Thyroid gland (tissue), 4 donors: Measurements from ENCODE around the gene FEM1C.

Source experiments
- POLR2A ChIP-seq, 2 donors: fragments of 450-650 bp; IDR thresholded peaks; one replicate each; pipeline ENCODE4 v1.6.1; 2017; ENCODE audit warnings: antibody characterized with exemption in 2 of 2, mild to moderate bottlenecking in 2 of 2, moderate library complexity in 1 of 2
- TF ChIP-seq, protein P1 (sequence below), 6 experiments: fragments of 200-600 bp in 3 of 6; fragments of 450-650 bp in 3 of 6; sonication (generic) in 3 of 6; IDR thresholded peaks; one replicate each; pipeline ENCODE4 v1.5.1; 2016 to 2019; ENCODE audit warnings: antibody characterized with exemption in 6 of 6, mild to moderate bottlenecking in 2 of 6, inconsistent platforms in 1 of 6, moderate library complexity in 1 of 6

GRCh38 chr5:115580941-115581340 lies 36.4 kb upstream of the FEM1C start:
- TF ChIP-seq, protein P1, sequence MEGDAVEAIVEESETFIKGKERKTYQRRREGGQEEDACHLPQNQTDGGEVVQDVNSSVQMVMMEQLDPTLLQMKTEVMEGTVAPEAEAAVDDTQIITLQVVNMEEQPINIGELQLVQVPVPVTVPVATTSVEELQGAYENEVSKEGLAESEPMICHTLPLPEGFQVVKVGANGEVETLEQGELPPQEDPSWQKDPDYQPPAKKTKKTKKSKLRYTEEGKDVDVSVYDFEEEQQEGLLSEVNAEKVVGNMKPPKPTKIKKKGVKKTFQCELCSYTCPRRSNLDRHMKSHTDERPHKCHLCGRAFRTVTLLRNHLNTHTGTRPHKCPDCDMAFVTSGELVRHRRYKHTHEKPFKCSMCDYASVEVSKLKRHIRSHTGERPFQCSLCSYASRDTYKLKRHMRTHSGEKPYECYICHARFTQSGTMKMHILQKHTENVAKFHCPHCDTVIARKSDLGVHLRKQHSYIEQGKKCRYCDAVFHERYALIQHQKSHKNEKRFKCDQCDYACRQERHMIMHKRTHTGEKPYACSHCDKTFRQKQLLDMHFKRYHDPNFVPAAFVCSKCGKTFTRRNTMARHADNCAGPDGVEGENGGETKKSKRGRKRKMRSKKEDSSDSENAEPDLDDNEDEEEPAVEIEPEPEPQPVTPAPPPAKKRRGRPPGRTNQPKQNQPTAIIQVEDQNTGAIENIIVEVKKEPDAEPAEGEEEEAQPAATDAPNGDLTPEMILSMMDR (IDR thresholded peaks at IDR 0.05): no peak
- no peak for TF ChIP-seq POLR2A (IDR thresholded peaks at IDR 0.05)
